Epithelial cell of esophagus (primary cell): ENCODE results near the gene PHC3.
"Not testable (repeated sequence)": the region's sequence is repeated elsewhere in the genome, so short reads cannot be mapped to it uniquely, and the experiment has no call there.

Source experiments
- DNase-seq: peaks from one replicate; pipeline ENCODE4 v3.0.0; 2010; ENCODE audit warnings: low read depth
- H3K4me3 ChIP-seq: 2 replicates; pipeline ENCODE4 v1.5.1; 2011; ENCODE audit warnings: mild to moderate bottlenecking, low read length, control low read depth
- CTCF ChIP-seq: IDR thresholded peaks from 2 replicates; pipeline ENCODE4 v1.5.1; 2011; ENCODE audit warnings: low read depth, mild to moderate bottlenecking, low read length, control low read depth, inconsistent platforms; ENCODE audit not compliant: insufficient read depth; ENCODE audit errors: missing control alignments

PHC3 gene

GRCh38 chr3:170221924-170222646, 40.6 kb upstream of the PHC3 start, which contains the start of gene PRKCI:
Gene PRKCI (plus strand): TSS chr3:170222424. CDS start chr3:170222670, 246 bp downstream.
- peak; percentile 98 for DNase-seq
- peak within 1 kb of the TSS; percentile 82 for H3K4me3 ChIP-seq
- no peak for TF ChIP-seq CTCF

GRCh38 chr3:170220871-170221270, 39.3 kb upstream of the PHC3 start:
- DNase-seq, result peak; percentile 43
- TF ChIP-seq CTCF, result no peak
- no peak overlapping the region for H3K4me3 ChIP-seq

GRCh38 chr3:170219850-170220249, 38.3 kb upstream of the PHC3 start:
- H3K4me3 ChIP-seq, result no peak overlapping the region
- no peak for TF ChIP-seq CTCF
- no peak for DNase-seq

- TF ChIP-seq CTCF, result no peak
- H3K4me3 ChIP-seq, result no peak overlapping the region
- no peak for DNase-seq
Observed at GRCh38 chr3:170211668-170212067, 30.1 kb upstream of the PHC3 start.

GRCh38 chr3:170207717-170208116, 26.2 kb upstream of the PHC3 start:
- no peak for TF ChIP-seq CTCF
- DNase-seq, result peak; percentile 49
- H3K4me3 ChIP-seq, result no peak overlapping the region

- H3K4me3 ChIP-seq, DNase-seq: not testable (repeated sequence)
Observed at GRCh38 chr3:170206164-170206762, 24.7 kb upstream of the PHC3 start.

- no peak overlapping the region for H3K4me3 ChIP-seq
- DNase-seq, result no peak
- no peak for TF ChIP-seq CTCF
Observed at GRCh38 chr3:170205302-170205701, 23.8 kb upstream of the PHC3 start.
